ENCODE results near the gene CDKL1.
"Not testable (repeated sequence)": the region's sequence is repeated elsewhere in the genome, so short reads cannot be mapped to it uniquely, and the experiment has no call there.

CDKL1 gene

DNA sequence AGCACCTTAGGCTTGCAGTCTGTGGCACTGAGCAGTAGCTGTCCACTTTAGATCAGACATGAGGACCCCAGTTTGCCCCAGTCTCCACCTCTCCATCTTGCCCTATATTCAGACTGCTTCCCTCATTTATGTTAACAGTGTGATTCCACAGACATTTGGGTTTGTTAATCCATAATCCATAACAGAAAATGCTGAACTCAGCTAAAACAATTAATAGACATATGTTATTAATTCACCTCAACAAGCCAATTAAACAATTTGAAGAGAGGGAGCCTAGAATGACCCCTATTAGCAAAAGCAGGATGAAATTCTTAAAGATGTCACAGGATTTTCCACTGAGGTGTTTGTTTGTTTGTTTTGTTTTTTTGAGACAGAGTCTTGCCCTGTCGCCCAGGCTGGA is 9.1 kb downstream of the CDKL1 start:
- no peak for DNase-seq (ENCODE audit: low spot score)

GRCh38 chr14:50383618-50384225 is 13.0 kb downstream of the CDKL1 start:
- no peak for DNase-seq (ENCODE audit: low spot score)

DNA sequence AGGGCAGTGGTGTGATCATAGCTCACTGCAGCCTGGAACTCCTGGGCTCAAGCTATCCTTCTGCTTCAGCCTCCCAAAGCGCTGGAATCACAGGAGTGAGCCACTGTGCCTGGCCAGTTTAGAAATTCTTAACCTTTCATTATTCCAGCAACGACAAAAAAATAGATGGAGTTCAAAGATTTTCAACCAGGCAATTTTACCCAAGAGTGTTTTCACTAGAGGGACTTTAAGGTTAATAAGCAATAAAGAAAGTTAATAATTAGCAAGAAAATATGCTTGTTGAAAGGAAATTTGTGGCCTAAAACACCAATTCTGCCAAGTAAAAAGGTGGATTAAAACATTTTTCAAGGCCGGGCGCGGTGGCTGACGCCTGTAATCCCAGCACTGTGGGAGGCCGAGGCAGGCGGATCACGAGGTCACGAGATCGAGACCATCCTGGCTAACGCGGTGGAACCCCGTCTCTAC is 14.8 kb downstream of the CDKL1 start:
- DNase-seq (ENCODE audit: low spot score), result no peak

- no peak for DNase-seq (ENCODE audit: low spot score)
Measured at GRCh38 chr14:50381008-50381407, 15.7 kb downstream of the CDKL1 start.

DNA sequence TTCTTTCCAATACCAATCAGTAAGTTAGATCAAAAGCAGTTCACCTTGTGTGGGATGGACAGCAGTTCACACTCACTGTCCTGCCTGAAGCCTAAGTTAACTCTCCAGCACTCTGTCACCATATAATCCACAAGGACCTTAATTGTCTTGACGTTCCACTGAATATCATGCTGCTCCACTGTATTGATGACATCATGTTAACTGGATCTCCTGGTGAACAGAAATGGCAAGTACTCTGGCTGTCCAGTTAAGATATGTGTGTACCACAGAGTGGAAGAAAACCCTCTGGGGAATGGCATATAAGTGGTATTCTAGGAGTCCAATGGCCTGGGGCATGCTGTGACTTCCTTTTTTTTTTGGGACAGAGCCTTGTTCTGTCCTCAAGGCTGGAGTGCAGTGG is 16.2 kb downstream of the CDKL1 start:
- DNase-seq (ENCODE audit: low spot score), result no peak

- DNase-seq (ENCODE audit: low spot score), result no peak
Measured at GRCh38 chr14:50379563-50379962, 17.1 kb downstream of the CDKL1 start.

DNA sequence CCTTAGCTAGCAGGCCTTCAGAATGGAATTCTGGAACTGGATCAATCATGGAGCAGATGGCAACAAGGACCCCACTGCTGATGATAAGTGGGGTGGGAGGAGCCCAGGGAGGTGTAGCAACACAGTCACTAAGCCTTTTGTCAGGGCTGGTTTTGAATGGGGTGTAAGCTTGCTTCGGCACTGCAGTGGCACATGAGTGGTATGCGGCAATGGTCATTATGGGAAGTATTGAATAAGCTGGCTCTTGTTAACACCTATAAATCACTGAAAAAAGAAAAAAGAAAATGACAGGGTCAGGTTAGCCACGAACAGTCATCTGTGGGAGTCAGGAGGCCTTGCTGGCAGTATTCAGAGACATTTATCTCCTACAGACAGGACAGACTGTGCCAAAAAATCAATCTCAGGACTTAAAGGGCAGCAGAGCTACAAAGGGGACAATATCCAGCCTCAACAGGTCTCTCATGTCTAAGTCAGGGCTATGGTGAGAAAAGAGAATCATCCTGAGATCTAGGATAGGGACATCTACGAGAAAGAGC is 19.1 kb downstream of the CDKL1 start:
- DNase-seq (ENCODE audit: low spot score), result no peak

DNA sequence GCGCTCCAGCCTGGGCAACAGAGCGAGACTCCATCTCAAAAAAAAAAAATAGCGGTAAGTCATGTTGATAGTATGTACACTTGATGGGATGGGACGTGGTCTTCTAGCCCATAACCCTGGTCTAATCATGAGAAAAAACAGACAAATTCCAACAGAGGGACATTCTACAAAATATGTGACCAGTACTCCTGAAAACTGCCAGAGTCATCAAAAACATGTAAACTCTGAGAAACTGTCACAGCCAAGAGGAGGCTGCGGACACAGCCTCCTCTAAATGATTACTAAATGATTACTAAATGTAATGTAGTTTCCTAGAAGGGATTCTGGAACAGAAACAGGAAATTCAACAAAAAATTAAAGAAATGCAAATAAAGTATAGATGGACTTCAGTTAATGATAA is 20.9 kb downstream of the CDKL1 start:
- no peak for DNase-seq (ENCODE audit: low spot score)

- DNase-seq (ENCODE audit: low spot score), result no peak
Measured at GRCh38 chr14:50373959-50374358, 22.7 kb downstream of the CDKL1 start.

DNA sequence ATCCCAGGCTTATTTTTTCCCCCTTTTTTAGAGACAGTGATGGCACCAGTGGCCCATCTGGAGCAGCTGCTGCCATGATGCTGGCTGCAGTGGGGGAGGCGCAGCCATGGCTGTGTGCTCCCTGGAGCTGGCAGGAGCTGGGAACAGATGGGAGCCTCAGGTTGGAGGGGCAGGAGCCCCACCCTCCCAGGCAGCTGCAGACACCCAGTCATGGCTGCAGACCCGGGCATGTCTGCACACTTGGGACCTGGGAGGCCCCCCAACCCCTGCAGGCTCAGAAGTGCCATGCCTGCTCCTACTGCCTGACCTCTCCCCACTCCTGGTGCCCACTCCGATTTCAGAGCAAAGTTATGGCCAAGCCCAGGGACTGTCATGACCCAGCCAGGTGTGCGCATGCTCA is 25.1 kb downstream of the CDKL1 start:
- DNase-seq (ENCODE audit: low spot score), result no peak

DNA sequence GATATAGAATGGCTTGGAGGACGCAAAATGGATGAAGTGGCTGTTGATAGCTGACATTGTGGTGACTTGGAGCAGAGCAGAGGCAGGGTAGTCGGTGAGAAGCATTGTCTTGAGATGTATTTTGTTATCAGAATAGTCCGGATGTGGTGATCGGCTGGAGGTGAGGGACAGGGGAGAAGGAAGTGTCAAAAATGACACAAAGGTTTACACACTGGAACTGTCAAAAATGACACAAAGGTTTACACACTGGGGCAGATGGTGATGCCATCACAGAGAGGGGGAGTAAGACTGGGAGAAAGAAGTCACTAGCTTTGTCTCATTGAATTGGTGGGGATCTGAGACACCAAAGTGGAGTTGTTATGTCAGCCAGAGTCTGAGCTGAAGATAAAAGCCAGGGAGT is 30.1 kb downstream of the CDKL1 start:
- DNase-seq (ENCODE audit: low spot score), result no peak

DNA sequence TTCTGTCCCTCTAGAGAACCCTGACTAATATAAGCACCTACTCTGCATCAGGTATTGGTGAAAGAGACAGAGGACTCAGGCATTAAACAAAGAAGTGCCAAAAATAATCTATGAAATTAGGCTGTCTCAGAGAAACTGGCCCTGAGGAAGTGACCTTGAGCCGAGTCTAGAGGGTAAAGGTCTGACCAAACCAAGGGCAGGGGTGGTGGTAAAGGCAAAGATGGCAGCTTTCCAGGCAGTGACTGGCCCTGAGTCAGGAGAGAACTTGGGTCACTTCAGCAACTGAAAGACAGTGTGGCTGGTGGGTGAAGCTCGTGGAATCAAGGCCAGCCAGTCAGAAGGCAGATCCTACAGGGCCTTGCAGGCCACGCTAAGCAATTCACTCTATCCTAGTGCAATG is 30.6 kb downstream of the CDKL1 start:
- no peak for DNase-seq (ENCODE audit: low spot score)

- not testable (repeated sequence) for DNase-seq (ENCODE audit: low spot score)
Measured at GRCh38 chr14:50365572-50365971, 31.1 kb downstream of the CDKL1 start.

- DNase-seq (ENCODE audit: low spot score), result no peak
Measured at GRCh38 chr14:50364792-50365191, 31.9 kb downstream of the CDKL1 start.

DNA sequence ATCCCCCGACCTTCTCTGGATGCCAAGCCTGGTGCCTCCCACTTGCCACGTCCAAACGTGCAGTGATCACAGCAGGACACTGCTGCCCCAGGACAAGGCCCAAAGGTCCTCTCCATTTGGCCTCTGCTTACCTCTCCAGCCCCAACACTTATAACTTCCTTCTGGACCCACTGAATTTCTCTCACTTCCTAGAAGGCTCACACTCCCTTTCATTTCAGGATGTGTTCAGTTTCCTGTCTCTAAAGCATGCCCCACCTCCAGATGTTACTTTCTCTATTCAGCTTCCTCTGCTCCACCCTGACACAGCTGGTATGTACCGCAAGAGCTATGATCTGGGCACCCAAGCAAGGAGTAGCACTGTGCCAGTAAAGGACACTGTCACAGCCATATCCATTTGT is 33.0 kb downstream of the CDKL1 start:
- DNase-seq (ENCODE audit: low spot score), result no peak

DNA sequence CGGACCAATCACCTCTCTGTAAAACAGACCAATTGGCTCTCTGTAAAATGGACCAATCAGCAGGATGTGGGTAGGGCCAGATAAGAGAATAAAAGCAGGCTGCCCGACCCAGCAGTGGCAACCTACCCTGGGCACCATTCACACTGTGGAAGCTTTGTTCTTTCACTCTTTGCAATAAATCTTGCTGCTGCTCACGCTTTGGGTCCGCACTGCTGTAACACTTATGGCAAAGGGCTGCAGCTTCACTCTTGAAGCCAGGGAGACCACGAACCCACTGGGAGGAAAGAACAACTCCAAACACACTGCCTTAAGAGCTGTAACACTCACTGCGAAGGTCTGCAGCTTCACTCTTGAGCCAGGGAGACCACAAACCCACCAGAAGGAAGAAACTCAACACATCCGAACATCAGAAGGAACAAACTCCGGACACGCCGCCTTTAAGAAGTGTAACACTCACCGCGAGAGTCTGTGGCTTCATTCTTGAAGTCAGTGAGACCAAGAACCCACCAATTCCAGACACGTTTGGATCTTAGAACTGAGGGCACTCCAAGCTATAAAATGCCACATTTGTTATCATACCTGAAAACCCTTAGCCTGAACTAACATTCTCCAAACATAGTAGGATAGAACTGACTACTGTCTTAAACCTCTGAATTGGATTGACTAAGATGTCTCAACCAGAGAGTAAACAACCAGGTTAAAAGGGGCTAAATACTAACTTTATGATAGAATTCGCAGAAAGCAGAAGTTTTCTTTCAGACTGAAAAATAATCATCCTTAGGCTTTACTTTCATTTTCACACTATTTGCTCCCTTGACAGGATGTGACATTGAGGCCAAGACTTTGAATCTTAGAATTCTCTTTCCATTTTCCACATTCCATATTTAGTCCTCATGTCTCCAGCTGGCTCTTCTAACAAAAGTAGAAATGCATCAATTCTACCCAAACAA is 33.6 kb downstream of the CDKL1 start:
- DNase-seq (ENCODE audit: low spot score), result no peak

DNA sequence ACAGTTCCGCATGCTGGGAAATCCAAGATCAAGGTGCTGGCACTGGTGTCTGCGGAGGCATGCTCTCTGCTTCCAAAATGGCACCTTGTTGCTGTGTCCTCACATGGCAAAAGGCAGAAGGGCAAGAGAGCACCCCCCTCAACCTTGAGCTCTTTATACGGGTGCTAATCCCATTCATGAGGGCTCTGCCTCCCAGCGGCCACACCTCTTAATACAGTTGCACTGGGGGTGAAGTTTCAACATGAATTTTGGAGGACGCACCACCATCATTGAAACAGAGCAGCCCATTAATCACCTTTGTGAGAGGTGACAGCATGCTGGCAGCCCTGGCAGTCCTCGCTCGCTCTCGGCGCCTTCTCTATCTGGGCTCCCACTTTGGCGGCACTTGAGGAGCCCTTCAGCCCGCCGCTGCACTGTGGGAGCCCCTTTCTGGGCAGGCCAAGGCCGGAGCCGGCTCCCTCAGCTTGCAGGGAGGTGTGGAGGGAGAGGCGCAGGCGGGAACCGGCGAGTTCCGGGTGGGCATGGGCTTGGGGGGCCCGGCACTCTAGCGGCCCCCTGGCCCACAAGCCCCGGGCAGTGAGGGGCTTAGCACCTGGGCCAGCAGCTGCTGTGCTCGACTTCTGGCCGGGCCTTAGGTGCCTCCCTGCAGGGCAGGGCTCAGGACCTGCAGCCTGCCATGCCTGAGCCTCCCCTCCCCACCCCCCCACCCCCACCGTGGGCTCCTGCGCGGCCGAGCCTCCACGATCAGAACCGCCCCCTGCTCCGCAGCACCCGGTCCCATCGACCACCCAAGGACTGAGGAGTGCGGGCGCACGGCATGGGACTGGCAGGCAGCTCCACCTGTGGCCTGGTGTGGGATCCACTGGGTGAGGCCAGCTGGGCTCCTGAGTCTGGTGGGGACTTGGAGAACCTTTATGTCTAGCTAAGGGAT is 34.9 kb downstream of the CDKL1 start:
- not testable (repeated sequence) for DNase-seq (ENCODE audit: low spot score)

DNA sequence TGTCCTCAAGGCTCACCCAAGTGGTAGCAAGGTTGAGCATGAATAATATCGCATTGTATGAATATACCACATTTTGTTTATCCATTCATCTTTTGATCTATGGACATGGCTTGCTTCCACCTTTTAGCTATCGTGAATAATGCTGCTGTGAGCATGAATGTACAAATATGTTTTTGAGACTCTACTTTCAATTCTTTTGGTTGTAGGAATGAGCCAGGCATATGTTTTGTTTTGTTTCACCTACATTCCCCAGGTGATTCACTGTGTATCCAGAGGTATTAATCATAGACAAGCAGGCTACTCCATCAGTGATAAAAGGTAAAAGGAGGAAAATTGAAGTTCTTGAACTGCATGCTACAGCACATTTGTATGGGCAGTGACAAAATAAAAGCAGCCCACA is 35.8 kb downstream of the CDKL1 start:
- no peak for DNase-seq (ENCODE audit: low spot score)

- DNase-seq (ENCODE audit: low spot score), result no peak
Measured at GRCh38 chr14:50360093-50360492, 36.6 kb downstream of the CDKL1 start.

DNA sequence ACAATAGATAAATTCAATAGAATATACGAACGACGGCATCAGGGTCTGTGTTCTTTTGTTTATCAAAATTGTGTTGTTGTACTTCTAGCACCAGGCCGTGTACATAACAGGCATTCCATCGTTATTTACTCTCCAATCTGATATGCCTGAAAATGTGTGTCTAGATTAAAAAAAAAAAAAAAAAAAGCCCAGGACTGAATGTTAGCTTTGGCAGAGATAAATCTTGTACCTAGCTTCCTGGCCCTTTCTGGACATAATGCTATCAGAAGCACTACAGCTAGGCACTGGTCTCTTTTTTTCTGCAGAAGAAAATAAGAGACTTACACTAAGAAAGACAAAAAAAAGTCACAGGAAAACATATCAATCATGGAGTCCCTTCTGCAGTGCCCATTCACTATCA is 37.0 kb downstream of the CDKL1 start:
- DNase-seq (ENCODE audit: low spot score), result no peak

DNA sequence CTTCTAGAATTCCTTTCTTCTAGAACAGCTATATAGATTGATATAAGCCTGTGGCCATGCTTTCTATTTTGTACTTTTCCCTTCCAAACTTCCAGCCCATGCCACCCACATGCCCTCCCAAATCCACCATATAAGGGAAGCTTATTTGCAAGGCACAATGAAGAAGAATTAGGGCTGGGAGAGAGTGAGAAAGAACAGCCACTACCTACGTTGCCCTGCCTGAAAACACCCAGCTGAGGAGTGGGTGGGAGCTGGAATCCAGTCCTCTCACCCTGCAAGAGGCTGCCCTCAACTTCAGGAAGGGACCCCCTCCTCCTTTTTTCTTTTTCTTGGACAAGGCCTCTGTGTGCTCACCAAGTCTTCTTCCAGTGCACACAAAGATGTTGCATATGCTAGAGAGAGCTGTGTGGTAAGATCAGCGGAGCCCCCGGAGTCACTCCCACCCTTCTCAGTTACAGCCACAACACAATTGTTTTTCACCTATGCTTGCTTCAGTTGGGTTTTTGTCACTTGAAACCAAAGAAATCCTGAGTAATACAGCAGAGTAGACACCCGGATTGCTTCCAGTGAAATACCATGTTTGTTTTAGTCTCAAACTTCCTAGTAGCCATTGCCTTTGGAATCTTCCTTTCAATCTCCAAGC is 38.8 kb downstream of the CDKL1 start:
- DNase-seq (ENCODE audit: low spot score), result no peak

DNA sequence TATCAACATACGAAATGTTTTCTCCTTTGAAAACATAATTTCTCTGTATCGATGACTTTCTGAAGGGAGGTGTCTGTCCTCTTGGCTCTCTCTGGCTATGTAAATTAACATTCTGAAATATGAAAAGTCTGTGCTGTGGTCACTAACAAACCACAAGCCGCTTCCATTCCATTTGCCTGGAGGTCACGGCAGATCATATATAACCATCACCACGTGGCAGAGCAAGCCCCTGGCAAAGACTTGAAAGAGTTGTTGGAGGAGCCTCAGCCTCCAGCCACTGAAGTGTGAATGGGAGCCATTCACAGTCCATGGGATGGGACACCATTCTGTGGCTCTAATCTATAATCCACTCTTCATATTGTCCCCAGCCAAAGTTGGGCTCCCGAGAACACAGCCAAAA is 39.6 kb downstream of the CDKL1 start:
- DNase-seq (ENCODE audit: low spot score), result no peak

Measured in iPS-NIHi11 (cell line).